Thyroid gland (tissue), 4 donors: Measurements from ENCODE around the gene CHRNE.

Experiments
- POLR2A ChIP-seq, 2 donors: fragments of 450-650 bp; IDR thresholded peaks; one replicate each; pipeline ENCODE4 v1.6.1; 2017; ENCODE audit warnings: antibody characterized with exemption in 2 of 2, mild to moderate bottlenecking in 2 of 2, moderate library complexity in 1 of 2
- TF ChIP-seq, protein P1 (sequence below), 6 experiments: fragments of 200-600 bp in 3 of 6; fragments of 450-650 bp in 3 of 6; sonication (generic) in 3 of 6; IDR thresholded peaks; one replicate each; pipeline ENCODE4 v1.5.1; 2016 to 2019; ENCODE audit warnings: antibody characterized with exemption in 6 of 6, mild to moderate bottlenecking in 2 of 6, inconsistent platforms in 1 of 6, moderate library complexity in 1 of 6

DNA sequence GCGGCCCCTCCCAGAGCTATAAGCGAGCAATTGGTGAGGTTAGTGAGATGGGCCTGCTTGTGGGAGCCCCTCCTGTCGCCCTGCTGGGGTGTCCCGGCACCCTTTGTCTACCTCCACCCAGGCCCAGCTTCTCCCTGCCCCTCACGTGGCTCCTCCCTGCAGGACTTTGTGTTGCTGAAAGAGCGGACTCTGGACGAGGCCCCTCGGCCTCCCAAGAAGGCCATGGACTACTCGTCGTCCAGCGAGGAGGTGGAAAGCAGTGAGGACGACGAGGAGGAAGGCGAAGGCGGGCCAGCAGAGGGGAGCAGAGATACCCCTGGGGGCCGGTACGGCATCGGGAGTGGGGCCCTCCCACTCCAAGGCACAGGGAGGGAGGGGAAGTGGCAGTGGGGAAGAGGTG is 9.6 kb downstream of the CHRNE start:
- TF ChIP-seq, protein P1, sequence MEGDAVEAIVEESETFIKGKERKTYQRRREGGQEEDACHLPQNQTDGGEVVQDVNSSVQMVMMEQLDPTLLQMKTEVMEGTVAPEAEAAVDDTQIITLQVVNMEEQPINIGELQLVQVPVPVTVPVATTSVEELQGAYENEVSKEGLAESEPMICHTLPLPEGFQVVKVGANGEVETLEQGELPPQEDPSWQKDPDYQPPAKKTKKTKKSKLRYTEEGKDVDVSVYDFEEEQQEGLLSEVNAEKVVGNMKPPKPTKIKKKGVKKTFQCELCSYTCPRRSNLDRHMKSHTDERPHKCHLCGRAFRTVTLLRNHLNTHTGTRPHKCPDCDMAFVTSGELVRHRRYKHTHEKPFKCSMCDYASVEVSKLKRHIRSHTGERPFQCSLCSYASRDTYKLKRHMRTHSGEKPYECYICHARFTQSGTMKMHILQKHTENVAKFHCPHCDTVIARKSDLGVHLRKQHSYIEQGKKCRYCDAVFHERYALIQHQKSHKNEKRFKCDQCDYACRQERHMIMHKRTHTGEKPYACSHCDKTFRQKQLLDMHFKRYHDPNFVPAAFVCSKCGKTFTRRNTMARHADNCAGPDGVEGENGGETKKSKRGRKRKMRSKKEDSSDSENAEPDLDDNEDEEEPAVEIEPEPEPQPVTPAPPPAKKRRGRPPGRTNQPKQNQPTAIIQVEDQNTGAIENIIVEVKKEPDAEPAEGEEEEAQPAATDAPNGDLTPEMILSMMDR (IDR thresholded peaks at IDR 0.05), result no peak
- TF ChIP-seq POLR2A (IDR thresholded peaks at IDR 0.05), result no peak
